Measurements from ENCODE around the gene POLA1.
"Not testable (repeated sequence)": the region's sequence is repeated elsewhere in the genome, so short reads cannot be mapped to it uniquely, and the experiment has no call there.

POLA1 gene

GRCh38 chrX:24693453-24694202 lies at the start of gene POLA1:
POLA1 (plus strand) TSS chrX:24693918; CDS start chrX:24693962, 44 bp downstream.
- DNase-seq (ENCODE audit: low read depth), result peak; percentile 44

- no peak for DNase-seq (ENCODE audit: low read depth)
Observed at GRCh38 chrX:24646006-24646405, 47.7 kb upstream of the POLA1 start.

GRCh38 chrX:24646745-24647182 lies 47.0 kb upstream of the POLA1 start:
- DNase-seq (ENCODE audit: low read depth), result no peak

GRCh38 chrX:24647257-24648058 lies 46.3 kb upstream of the POLA1 start, which contains the start of gene PCYT1B:
PCYT1B (minus strand) TSS chrX:24647347; CDS start chrX:24647105, 242 bp downstream.
- peak; percentile 6 for DNase-seq (ENCODE audit: low read depth)

GRCh38 chrX:24648495-24648894 lies 45.2 kb upstream of the POLA1 start:
- DNase-seq (ENCODE audit: low read depth), result no peak

GRCh38 chrX:24651783-24652182 lies 41.9 kb upstream of the POLA1 start:
- no peak for DNase-seq (ENCODE audit: low read depth)

GRCh38 chrX:24655679-24656078 lies 38.0 kb upstream of the POLA1 start:
- DNase-seq (ENCODE audit: low read depth), result not testable (repeated sequence)

GRCh38 chrX:24657671-24658386 lies 35.9 kb upstream of the POLA1 start:
- DNase-seq (ENCODE audit: low read depth), result no peak

- no peak for DNase-seq (ENCODE audit: low read depth)
Observed at GRCh38 chrX:24658421-24658820, 35.3 kb upstream of the POLA1 start.

GRCh38 chrX:24659106-24659505 lies 34.6 kb upstream of the POLA1 start:
- DNase-seq (ENCODE audit: low read depth), result no peak

GRCh38 chrX:24659646-24660045 lies 34.1 kb upstream of the POLA1 start:
- DNase-seq (ENCODE audit: low read depth), result no peak

- DNase-seq (ENCODE audit: low read depth), result no peak
Observed at GRCh38 chrX:24661292-24661691, 32.4 kb upstream of the POLA1 start.

GRCh38 chrX:24662352-24662751 lies 31.4 kb upstream of the POLA1 start:
- DNase-seq (ENCODE audit: low read depth), result no peak

GRCh38 chrX:24668111-24668510 lies 25.6 kb upstream of the POLA1 start:
- no peak for DNase-seq (ENCODE audit: low read depth)

- DNase-seq (ENCODE audit: low read depth), result no peak
Observed at GRCh38 chrX:24672701-24673190, 21.0 kb upstream of the POLA1 start.

- DNase-seq (ENCODE audit: low read depth), result no peak
Observed at GRCh38 chrX:24673424-24673823, 20.3 kb upstream of the POLA1 start.

- no peak for DNase-seq (ENCODE audit: low read depth)
Observed at GRCh38 chrX:24676403-24677024, 17.2 kb upstream of the POLA1 start.

GRCh38 chrX:24682739-24683432 lies 10.8 kb upstream of the POLA1 start:
- DNase-seq (ENCODE audit: low read depth), result no peak

GRCh38 chrX:24684048-24684447 lies 9.7 kb upstream of the POLA1 start:
- DNase-seq (ENCODE audit: low read depth), result no peak

- DNase-seq (ENCODE audit: low read depth), result no peak
Observed at GRCh38 chrX:24692305-24692704, 1.4 kb upstream of the POLA1 start.

GRCh38 chrX:24694825-24695224 lies 1.1 kb downstream of the POLA1 start:
- no peak for DNase-seq (ENCODE audit: low read depth)

Data from stimulated activated CD8-positive, alpha-beta memory T cell treated with anti-CD3 and anti-CD28 coated beads, Interleukin-15, amount 100 ng/mL, for 24 hours (primary cell).